Prostate gland (tissue), 2 donors: ENCODE results near the gene POC1B. TPM values are rescaled to one million over a fixed set of nuclear protein-coding genes. Genes with fewer than 3 reads are reported as not detected.

Experiments
- DNase-seq: peaks from one replicate; pipeline ENCODE4 v3.0.0-alpha.2; 2019; ENCODE audit warnings: low spot score
- H3K27ac ChIP-seq, 2 donors: fragments of 200-600 bp; sonication (generic); 2 replicates each; pipeline ENCODE4 v1.5.1; 2017 to 2019
- H3K27me3 ChIP-seq: fragments of 200-600 bp; sonication (generic); replicated peaks from 2 replicates; pipeline ENCODE4 v1.5.1; 2019; ENCODE audit not compliant: insufficient read depth
- H3K36me3 ChIP-seq, 2 donors: fragments of 200-600 bp; sonication (generic); 1 replicate in 1 of 2; 2 replicates in 1 of 2; pipeline versions ENCODE4 v1.5.1 to v1.8.1; 2017 to 2019
- H3K4me1 ChIP-seq: fragments of 200-600 bp; sonication (generic); replicated peaks from 2 replicates; pipeline ENCODE4 v1.5.1; 2019
- H3K4me3 ChIP-seq, 2 donors: fragments of 200-600 bp; sonication (generic); 2 replicates each; pipeline ENCODE4 v1.5.1; 2017 to 2019
- H3K9me3 ChIP-seq: fragments of 200-600 bp; sonication (generic); 2 replicates; pipeline ENCODE4 v1.5.1; 2017
- POLR2A ChIP-seq: fragments of 450-650 bp; IDR thresholded peaks from one replicate; pipeline ENCODE4 v1.6.1; 2016; ENCODE audit warnings: antibody characterized with exemption, mild to moderate bottlenecking
- POLR2AphosphoS5 ChIP-seq: sonication (generic); formaldehyde crosslinking; IDR thresholded peaks from one replicate; pipeline ENCODE4 v1.6.1; 2017; ENCODE audit warnings: antibody characterized with exemption
- WGBS: methylation state at CpG from one replicate; pipeline ENCODE4 v1.1.5; 2018; 5-methylcytosine and 5-hydroxymethylcytosine counted together
- intact Hi-C: fragments of 100-400 bp; cut with DNase I; formaldehyde crosslinking; loops from one replicate; pipeline ENCODE4 v1.14.2; 2022
- total RNA-seq, 2 donors: library from RNA; depleted of rRNA; stranded (reverse); fragments of >200 nt; gene quantifications; one replicate each; pipeline ENCODE4 v1.1.0, GENCODE V29; 2016
- TF ChIP-seq, protein P1 (sequence below), 4 experiments: fragments of 200-600 bp in 2 of 4; fragments of 450-650 bp in 2 of 4; sonication (generic) in 2 of 4; IDR thresholded peaks; 1 replicate in 3 of 4; 2 replicates in 1 of 4; pipeline ENCODE4 v1.5.1; 2016 to 2019; ENCODE audit warnings: antibody characterized with exemption in 4 of 4, mild to moderate bottlenecking in 2 of 4, moderate library complexity in 2 of 4

The POC1B gene
- total RNA-seq, 2 donors from 2014 or later: 11.1 to 15.8 TPM

DNA sequence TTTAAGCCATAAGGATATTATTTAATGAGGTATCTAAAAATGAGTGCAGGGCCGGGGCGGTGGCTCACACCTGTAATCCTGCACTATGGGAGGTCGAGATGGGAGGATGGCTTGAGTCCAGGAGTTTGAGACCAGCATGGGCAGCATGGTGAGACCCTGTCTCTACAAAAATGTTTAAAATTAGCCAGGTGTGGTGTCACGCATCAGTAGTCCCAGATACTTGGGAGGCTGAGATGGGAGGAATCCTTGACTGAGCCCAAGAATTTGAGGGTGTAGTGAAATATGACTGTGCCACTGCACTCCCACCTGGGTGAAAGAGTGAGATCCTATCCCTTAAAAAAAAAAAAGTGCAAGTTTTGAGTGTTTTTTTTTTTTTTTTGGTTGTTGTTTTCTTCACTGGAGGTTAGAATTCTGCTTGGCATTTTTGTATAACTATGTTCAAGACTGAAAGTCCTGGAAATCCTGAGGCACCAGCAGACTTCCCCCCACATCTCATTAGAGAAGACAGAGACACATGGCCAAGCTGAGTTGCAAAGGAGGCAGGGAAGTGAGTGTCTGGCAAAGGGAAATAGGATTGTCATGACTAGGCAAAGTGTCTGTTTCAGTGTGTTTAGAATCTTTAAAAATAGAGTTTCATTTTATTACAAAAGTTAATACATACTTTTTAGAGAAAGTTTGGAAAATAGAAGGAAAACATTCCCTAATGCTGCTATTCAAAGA, 120.1 kb downstream of the POC1B start:
- Histone ChIP-seq H3K9me3 (no peaks in the 10 kb centered on the region), H3K4me1 (no peaks in the 10 kb centered on the region), H3K4me3 (no peak overlapping the region), H3K27me3 (no peaks in the 10 kb centered on the region), H3K27ac (no peak overlapping the region), H3K36me3 (no peaks in the 10 kb centered on the region)
- DNase-seq: no peak
- intact Hi-C loops: no loop called here
- TF ChIP-seq POLR2A: no peak
- no peak for TF ChIP-seq POLR2AphosphoS5
- TF ChIP-seq, protein P1, sequence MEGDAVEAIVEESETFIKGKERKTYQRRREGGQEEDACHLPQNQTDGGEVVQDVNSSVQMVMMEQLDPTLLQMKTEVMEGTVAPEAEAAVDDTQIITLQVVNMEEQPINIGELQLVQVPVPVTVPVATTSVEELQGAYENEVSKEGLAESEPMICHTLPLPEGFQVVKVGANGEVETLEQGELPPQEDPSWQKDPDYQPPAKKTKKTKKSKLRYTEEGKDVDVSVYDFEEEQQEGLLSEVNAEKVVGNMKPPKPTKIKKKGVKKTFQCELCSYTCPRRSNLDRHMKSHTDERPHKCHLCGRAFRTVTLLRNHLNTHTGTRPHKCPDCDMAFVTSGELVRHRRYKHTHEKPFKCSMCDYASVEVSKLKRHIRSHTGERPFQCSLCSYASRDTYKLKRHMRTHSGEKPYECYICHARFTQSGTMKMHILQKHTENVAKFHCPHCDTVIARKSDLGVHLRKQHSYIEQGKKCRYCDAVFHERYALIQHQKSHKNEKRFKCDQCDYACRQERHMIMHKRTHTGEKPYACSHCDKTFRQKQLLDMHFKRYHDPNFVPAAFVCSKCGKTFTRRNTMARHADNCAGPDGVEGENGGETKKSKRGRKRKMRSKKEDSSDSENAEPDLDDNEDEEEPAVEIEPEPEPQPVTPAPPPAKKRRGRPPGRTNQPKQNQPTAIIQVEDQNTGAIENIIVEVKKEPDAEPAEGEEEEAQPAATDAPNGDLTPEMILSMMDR (IDR thresholded peaks at IDR 0.05): no peak
- WGBS: 87% methylated on average over 4 of the region's 4 CpGs

DNA sequence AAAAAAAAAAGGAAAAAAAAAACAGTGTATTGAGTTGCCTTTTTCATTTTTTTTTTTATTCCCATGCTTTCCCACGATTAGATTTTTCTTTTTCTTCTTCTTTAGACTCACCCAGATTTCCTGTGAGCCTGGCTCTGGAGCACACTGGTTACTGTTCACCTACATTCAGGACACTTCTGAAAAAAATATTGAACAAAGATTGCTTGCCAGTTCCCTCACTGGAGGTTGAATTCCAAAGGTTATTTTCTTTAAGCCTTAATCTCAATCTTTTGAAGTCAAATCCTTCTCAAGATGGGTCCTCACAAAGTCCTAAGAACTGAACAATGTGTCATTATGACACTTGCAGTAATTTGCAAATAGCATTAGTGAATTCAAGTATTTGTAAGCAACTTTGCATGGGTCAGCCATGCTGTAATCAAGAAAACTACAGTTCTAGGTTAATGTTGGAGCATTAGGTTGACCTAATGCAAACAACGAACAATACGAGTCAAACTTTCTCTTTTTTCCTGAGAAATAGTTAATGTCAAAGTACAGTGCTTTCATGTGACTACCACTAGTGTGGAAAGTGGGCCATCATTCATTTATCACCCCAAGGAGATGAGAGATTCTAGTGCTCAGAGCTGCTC, 124.3 kb downstream of the POC1B start:
- Histone ChIP-seq H3K36me3 (no peaks in the 10 kb centered on the region), H3K9me3 (no peaks in the 10 kb centered on the region), H3K4me1 (no peaks in the 10 kb centered on the region), H3K4me3 (no peak overlapping the region), H3K27me3 (no peaks in the 10 kb centered on the region), H3K27ac (no peak overlapping the region)
- no peak for DNase-seq
- intact Hi-C loops: no loop called here
- no peak for TF ChIP-seq POLR2A
- WGBS: 93% methylated on average over 3 of the region's 3 CpGs

DNA sequence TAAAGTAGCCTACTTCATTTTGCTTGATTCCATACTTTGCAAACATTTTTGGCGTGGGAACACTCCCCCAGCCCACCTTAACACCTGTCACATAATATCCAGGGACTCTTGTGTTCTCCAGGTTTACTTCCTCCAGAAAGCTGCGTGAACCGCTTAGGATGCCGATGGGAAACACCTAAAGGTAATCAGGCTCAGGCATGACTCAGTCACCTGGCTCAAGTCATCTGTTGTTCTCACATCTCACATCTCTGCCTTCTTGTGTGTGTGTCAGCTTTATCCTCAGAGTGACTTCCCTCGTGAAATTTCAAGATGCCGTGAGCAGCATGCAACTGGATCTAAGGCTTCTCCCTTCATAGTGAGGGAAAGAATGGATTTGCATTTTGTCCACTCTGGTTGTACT, 125.4 kb downstream of the POC1B start:
- H3K4me3 ChIP-seq: no peak overlapping the region
- no peak for DNase-seq
- no peak overlapping the region for H3K27ac ChIP-seq
- WGBS: 97% methylated on average over 6 of the region's 6 CpGs
- no peaks in the 10 kb centered on the region for H3K27me3 ChIP-seq
- H3K36me3 ChIP-seq: no peaks in the 10 kb centered on the region
- H3K4me1 ChIP-seq: no peaks in the 10 kb centered on the region
- intact Hi-C loops: no loop called here
- TF ChIP-seq, protein P1 (IDR thresholded peaks at IDR 0.05): no peak
- no peak for TF ChIP-seq POLR2A
- no peak for TF ChIP-seq POLR2AphosphoS5
- H3K9me3 ChIP-seq: no peaks in the 10 kb centered on the region

DNA sequence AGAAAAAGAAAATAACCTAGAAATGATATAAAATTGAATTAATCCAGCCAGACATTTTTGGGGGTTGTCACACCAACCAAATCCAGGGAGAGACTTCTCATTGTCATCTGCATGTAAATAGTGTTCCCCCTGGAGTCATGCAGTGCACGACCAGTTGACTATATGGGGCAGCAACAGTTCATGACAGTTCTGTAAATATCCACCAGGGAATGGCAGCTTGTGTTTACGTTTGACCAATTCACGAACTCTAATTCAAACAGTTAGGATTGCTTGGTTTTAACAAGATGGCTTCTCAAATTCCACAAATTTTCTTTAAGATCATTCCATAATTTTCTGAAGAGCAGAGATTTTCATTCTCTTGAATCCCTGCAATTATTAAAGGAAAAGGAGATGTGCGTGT, 130.1 kb downstream of the POC1B start:
- no peaks in the 10 kb centered on the region for H3K4me1 ChIP-seq
- no peaks in the 10 kb centered on the region for H3K27me3 ChIP-seq
- TF ChIP-seq POLR2AphosphoS5 (no peak), POLR2A (no peak)
- TF ChIP-seq, protein P1 (IDR thresholded peaks at IDR 0.05): no peak
- no peak overlapping the region for H3K4me3 ChIP-seq
- WGBS: 74% methylated on average over 4 of the region's 4 CpGs
- DNase-seq: no peak
- no peaks in the 10 kb centered on the region for H3K9me3 ChIP-seq
- no peaks in the 10 kb centered on the region for H3K36me3 ChIP-seq
- intact Hi-C loops: no loop called here
- no peak overlapping the region for H3K27ac ChIP-seq

DNA sequence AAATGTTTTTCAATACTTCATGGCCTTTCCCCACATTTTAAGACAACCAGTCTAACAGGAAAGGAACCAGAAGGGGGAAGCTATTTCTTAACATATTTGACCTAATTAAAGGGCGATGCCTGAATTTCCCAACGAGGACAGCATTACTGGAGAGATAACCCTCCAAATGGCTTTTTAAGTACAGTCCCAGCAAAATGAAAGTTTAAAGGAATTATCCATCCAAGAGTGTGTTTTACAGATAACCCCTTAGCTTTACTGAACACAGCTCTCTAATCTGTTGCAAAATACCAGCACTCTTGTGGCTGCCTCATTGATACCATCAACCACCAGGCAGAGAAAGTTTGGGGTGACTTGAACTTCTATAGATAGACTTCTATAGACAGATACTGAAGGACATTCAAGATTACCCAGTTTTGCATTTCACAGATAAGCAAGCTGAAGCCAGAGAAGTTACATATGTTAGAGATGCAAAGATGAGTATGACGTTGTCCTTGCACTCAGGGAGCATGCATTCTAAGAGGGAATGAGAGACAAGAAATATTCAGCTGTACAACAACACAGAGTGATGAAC, 132.2 kb downstream of the POC1B start:
- WGBS: 62% methylated on average over 3 of the region's 3 CpGs
- no peak overlapping the region for H3K4me3 ChIP-seq
- DNase-seq: no peak
- intact Hi-C loops: no loop called here
- no peaks in the 10 kb centered on the region for H3K4me1 ChIP-seq
- H3K9me3 ChIP-seq: no peaks in the 10 kb centered on the region
- H3K27ac ChIP-seq: no peak overlapping the region
- TF ChIP-seq POLR2AphosphoS5 (no peak), POLR2A (no peak)
- TF ChIP-seq, protein P1 (IDR thresholded peaks at IDR 0.05): no peak
- no peaks in the 10 kb centered on the region for H3K27me3 ChIP-seq
- H3K36me3 ChIP-seq: no peaks in the 10 kb centered on the region
